HG03460 (cell line): ENCODE results near the gene FOXO1.

Source experiments
- ATAC-seq: cut with Tn5 transposase; IDR thresholded peaks from one replicate; pipeline ENCODE4 v1.9.1; 2021; ENCODE audit not compliant: unreplicated experiment

Gene FOXO1

DNA sequence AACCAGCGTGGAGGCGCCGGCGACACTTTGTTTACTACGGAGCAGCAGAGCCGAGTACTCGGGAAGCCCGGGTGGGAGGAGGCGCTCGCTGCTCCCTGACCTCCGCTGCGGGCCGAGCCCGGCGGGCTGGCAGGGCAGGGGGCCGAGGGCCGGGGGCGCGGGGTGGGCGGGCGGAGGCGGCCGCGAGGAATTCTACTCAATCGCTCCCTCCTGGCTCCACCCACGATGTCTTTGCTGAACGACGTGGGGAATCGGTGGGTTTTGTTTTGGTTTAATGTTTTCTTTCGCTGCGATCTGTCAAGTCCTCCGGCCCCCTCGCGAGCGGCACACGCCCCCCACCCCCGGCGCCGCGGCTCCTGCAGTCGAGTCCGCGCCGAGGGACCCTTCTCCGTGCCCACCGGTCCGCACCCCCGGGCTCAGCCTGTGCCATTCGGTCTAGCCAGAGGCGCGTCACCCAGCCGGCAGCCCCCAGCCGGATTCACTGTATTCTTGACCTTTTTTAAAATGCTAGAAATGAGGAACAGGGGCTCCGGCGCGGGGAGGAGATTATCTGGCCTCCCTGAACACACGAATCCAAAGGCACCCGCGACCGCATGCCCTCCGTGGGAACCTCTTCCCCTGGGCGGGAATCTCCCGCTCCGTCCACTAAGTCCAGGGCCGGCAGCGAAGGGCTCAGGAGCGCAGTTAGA is 636 bp upstream of the FOXO1 start:
- ATAC-seq, result peak; percentile 12

DNA sequence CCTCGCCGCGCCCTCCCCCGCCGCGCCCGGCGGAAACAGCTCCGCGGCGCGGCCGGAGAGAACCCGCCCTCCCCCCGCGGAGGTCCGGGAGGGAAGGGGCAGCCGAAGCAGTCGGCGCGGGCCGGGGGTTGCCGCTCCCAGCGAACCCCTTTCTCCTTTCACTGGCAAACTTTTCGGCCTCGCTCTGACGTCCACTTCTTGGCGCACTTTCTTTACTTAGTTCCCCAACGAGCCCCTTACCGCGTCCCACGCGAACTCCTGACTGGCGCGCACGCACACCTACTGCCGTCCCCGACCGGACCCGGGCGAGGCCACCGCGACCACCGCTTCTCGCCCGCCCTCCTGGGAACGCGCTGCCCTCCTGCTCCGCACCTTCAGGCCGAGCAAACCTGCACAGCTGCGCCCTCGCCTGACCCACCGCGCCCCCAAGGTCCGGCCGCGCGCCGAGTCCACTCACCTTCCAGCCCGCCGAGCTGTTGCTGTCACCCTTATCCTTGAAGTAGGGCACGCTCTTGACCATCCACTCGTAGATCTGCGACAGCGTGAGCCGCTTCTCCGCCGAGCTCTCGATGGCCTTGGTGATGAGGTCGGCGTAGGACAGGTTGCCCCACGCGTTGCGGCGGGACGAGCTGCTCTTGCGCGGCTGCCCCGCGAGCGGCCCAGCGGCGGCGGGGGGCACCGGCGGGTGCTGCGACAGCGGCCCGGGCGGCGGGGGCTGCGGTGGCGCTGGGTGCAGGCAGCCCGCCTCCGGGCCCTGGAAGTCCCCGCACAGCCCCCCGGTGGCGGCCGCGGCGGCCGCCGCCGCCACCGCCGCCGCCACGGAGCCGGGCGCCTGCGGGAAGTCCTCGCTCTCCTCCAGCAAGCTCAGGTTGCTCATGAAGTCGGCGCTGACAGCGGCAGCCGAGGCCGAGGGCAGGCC is 1.1 kb downstream of the FOXO1 start:
- ATAC-seq, result peak; percentile 5

DNA sequence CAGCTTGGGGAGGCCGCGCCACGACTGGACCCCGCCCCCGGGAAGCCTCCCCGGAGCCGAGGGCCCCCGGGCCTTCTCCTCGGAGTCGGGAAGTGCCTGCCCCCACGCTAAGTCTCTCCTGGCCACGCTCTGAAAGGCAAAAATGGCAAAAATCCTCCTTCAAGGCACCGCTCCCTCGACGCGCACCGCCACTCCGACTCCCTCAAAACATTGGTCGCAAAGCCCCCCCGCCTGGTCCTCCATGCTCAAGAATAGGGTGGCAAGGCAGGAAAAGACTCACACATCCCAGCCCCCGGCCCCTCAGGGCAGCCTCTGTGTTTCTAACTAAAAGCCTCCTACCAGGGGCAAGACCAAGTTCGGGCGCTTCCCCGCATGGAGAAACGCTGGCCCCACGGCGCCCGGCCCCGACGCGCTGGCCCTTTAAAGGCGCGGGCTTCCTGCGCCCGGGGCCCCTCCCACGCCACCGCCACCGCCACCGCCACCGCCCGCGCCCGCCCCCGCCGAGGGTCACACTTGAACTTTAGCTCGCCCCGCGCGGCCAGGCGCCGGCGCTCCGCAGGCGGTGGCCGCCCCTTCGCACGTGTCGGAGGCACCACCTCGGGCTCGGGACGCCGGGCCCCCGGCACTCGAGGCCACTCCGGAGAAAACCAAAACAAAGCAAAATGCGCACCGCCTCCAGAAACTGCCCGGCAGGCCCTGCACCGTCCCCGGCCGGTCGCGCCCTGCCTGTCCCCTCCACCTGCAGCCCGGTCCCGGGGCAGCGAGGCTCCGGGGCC is 1.9 kb downstream of the FOXO1 start:
- peak; percentile 22 for ATAC-seq

- peak; percentile 22 for ATAC-seq
Measured at GRCh38 chr13:40664100-40664349, 2.4 kb downstream of the FOXO1 start.

GRCh38 chr13:40662866-40663265 is 3.6 kb downstream of the FOXO1 start:
- peak; percentile 22 for ATAC-seq

DNA sequence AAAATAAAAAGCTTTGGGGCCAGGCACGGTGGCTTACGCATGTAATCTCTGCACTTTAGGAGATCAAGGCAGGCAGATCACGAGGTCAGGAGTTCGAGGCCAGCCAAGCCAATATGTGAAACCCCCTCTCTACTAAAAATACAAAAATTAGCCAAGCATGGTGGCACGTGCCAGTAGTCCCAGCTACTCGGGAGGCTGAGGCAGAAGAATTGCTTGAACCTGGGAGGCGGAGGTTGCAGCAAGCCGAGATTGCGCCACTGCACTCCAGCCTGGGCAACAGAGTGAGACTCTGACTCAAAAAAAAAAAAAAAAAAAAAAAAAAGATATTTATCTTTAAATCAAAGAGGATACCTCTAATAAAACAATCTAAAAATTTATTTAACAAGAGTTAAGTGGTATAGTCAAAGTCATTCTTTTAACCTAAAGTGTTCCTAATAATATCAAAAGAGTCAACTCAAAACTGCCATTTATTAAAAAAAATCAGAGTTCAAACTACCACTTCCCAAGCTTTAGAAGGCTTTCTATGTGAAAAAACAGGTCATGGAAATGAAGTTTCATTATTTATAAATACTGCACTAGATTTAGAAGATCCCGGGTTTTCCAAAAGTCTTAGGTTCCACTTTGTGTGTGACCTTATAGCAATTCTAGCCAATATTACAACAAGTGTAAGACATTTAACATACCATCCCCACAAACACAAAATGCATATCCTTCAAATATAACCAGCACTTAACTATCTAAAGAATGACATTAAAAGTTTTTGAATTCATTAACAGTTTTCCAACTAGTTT is 4.4 kb downstream of the FOXO1 start:
- no peak for ATAC-seq

- ATAC-seq, result no peak
Measured at GRCh38 chr13:40660692-40661091, 5.7 kb downstream of the FOXO1 start.

- ATAC-seq, result no peak
Measured at GRCh38 chr13:40660141-40660664, 6.2 kb downstream of the FOXO1 start.

GRCh38 chr13:40657951-40658350 is 8.5 kb downstream of the FOXO1 start:
- ATAC-seq, result no peak

DNA sequence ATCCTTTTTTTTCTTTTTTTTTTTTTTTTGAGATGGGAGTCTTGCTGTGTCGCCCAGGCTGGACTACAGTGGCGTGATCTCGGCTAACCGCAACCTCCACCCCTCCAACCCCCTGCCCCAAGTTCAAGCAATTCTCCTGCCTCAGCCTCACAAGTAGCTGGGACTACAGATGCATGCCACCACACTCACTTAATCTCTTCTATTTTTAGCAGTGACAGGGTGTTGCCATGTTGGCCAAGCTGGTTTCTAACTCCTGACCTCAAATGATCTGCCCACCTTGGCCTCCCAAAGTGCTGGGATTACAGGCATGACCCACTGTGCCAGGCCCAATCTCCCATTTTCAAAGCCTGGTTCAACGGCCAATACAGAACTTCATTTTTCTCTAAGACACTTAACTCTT is 9.1 kb downstream of the FOXO1 start:
- ATAC-seq, result no peak

- ATAC-seq, result no peak
Measured at GRCh38 chr13:40656358-40656757, 10.1 kb downstream of the FOXO1 start.

DNA sequence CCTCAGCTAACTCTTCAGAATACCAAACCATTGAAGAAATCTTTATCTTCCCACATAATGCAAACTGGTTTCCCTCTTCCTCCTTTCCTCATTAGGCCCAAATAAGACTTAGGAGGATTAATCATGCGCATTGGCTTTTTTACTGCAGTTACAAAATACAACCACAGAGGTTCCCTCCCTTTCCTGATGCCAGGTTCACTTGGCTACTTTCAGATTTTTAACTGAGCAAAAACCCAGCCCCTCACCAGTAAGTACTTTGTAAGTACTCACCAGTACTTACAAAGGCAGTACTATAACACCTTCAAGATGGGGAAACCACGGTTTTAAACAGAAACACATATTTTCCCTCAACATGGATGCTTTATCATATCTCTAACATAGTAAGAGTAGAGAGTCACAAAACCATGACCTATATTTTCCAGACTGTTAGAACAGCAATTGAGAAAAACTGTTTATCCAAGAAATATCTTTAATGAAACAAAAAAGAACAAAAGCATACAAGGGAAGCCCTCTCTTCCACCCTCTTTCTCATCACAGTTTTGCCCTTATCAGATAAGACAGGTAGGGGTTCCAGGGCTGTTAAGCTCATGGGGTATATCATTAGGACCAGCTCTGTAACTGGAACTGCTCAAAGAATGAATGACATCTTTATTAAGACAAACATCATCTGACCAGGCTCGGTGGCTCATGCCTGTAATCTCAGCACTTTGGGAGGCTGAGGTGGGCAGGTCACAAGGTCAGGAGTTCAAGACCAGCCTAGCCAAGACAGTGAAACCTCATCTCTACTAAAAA is 12.7 kb downstream of the FOXO1 start:
- no peak for ATAC-seq

GRCh38 chr13:40652588-40652940 is 13.9 kb downstream of the FOXO1 start:
- ATAC-seq, result peak; percentile 33

DNA sequence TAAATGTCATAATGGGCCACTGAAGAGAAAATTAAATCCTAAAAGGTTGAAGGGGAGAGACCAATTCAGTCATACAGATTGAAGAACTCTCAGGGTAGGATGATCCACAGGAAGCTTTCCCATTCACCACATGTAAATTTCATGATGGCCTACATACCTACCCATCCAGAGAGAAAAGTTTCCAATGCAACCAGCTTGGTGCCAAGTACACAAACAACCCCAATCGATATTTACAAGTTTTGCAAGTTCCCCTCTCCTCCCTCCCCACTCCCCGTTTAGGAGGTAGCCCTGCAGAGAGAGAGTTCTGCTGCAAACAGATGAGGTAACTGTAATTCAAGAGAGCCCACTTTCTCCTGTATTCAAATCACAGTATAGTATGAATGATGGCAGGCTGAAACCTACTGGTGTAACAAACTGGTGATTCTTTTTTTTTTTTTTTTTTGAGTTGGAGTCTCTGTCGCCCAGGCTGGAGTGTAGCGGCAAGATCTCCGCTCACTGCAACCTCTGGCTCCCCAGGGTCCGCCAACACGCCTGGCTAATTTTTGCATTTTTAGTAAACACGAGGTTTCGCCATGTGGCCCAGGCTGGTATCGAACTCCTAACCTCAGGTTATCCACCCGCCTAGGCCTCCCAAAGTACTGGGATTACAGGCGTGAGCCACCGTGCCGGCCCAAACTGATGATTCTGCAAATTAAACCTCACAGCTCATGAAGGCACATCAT is 14.4 kb downstream of the FOXO1 start:
- peak; percentile 45 for ATAC-seq

GRCh38 chr13:40648841-40649240 is 17.6 kb downstream of the FOXO1 start:
- ATAC-seq, result no peak

DNA sequence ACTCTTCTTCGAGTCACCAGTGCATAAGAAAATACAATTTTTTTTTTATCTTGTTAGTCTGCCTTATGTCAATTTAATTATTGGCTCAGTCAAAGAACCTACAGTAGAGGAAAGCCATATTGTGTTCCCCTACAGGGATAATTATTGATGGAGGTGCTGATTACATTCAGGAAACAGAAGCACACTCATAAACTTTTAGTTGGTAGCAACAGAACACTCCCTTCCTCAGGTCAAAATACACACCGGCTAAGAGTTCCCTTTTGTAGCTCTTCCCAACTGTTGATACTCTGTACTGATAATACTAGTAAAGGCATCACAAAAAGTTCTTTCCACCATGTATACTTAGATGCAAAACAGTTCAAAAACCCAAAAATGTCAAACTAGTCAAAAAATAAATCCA is 18.4 kb downstream of the FOXO1 start:
- no peak for ATAC-seq

DNA sequence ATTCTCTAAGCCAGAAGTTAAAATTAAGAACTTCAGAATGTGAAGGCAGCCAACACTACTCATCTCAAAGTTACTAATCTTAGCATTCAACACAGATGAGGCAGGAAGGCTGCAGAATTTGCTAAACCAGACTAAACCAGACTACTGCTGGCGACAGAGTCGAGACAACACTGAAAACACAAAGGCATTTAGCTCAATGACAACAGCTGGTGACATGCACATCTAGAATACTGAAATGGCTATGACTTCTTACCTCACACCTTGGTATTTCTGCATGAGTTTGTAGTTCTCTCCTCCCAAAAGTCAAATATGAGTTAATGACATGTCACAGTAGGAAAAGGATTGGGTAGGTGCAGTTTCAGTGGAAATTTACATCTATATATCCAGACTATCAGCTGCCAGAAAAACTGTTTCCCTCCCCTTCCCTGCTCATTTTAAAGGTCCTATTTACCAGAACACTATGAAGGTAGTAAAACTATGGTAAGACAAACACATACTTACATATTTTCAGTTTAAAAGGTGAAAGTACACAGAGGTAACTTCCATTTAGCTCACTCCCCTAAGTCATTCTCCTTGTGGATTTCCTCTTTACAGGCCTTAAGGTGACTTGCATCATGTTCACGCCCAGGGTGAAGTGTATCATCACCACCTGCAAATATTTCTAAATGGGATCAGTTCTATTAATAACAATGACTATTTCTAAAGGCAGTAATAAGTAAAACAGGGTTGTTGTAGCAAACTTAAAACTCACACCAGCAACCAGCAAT is 21.4 kb downstream of the FOXO1 start:
- ATAC-seq, result no peak

DNA sequence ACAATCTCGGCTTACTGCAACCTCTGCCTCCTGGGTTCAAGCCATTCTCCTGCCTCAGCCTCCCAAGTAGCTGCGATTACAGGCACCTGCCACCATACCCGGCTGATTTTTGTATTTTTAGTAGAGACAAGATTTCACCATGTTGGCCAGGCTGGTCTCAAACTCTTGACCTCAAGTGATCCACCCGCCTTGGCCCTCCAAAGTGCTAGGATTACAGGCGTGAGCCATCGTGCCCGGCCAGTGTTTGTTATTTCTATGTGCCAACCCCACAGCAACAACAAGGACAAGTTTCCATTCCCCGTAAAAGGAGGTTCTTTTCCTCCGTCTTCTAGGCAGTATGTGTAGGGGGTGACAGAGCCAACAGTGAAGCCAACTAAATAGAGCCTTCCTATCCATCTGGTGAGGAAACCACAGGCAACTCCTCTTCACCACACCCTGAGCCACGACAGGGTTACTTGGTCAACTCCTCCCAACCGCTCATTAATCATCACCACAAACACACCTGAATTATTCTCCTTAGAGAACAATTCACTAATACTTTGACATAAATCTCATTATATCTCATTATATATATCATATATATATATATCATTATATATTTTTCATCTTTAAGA is 25.5 kb downstream of the FOXO1 start:
- no peak for ATAC-seq
